ENCODE measurements around the gene MCC. TPM values are rescaled to one million over a fixed set of nuclear protein-coding genes. Genes with fewer than 3 reads are reported as not detected.

MCC gene
- total RNA-seq, 4 donors from 2014 or later = 1.2 to 133 (median 8.5) TPM

DNA sequence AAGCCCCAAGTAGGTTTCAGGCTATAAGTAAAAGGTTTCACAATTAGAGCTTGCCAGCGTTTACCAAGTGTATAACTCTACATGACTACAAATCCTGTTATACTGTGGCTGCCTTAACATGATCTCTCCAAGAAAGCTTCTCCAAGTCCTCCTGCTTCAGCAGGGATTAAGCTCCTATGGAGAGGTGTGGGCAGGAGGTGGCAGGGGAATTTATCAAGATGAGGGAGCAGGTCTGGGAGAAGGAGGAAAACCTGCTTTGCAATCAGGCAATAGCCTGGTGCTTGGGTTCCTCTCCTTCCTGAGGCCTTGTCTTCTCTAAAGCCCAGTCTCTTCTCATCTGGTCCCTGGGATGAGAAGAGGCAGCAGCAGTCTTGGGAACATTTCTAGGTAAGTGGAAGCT lies 188.7 kb downstream of the MCC start:
- Histone ChIP-seq H3K27me3 (no peaks in the 10 kb centered on the region), H3K4me1 (peaks cover 0 to 4% (median 0%) of the 10 kb centered on the region in 4 donors), H3K36me3 (no peaks in the 10 kb centered on the region), H3K4me3 (no peak overlapping the region), H3K27ac (no peak overlapping the region), H3K9me3 (no peaks in the 10 kb centered on the region)
- TF ChIP-seq, protein P1, sequence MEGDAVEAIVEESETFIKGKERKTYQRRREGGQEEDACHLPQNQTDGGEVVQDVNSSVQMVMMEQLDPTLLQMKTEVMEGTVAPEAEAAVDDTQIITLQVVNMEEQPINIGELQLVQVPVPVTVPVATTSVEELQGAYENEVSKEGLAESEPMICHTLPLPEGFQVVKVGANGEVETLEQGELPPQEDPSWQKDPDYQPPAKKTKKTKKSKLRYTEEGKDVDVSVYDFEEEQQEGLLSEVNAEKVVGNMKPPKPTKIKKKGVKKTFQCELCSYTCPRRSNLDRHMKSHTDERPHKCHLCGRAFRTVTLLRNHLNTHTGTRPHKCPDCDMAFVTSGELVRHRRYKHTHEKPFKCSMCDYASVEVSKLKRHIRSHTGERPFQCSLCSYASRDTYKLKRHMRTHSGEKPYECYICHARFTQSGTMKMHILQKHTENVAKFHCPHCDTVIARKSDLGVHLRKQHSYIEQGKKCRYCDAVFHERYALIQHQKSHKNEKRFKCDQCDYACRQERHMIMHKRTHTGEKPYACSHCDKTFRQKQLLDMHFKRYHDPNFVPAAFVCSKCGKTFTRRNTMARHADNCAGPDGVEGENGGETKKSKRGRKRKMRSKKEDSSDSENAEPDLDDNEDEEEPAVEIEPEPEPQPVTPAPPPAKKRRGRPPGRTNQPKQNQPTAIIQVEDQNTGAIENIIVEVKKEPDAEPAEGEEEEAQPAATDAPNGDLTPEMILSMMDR (IDR thresholded peaks at IDR 0.05) = no peak
- no peak for TF ChIP-seq POLR2A (IDR thresholded peaks at IDR 0.05)
- no peak for DNase-seq

DNA sequence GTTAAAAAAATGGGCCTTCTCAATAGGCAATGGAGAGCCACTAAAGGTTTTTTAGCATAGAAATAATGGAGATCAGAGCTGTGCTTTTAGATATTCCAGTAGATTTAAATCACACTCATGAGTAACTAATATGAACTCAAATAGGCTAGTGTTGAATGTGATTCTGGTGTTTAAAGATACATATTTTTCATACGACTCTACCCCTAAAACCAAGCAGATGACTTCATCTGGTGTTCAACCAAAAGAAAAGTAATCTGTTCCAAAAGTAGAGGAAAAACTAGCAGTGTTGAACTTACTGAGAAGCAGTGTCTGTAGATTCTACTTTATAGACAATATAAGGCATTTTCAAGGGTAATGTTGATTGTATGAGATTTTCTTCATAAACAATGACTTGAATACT lies 191.6 kb downstream of the MCC start:
- H3K27me3 ChIP-seq = no peaks in the 10 kb centered on the region
- DNase-seq = no peak
- H3K9me3 ChIP-seq = no peaks in the 10 kb centered on the region
- peaks cover 0 to 4% (median 0%) of the 10 kb centered on the region in 4 donors for H3K4me1 ChIP-seq
- no peak overlapping the region for H3K4me3 ChIP-seq
- TF ChIP-seq, protein P1 (IDR thresholded peaks at IDR 0.05) = no peak
- no peak for TF ChIP-seq POLR2A (IDR thresholded peaks at IDR 0.05)
- H3K27ac ChIP-seq = no peak overlapping the region
- no peaks in the 10 kb centered on the region for H3K36me3 ChIP-seq

DNA sequence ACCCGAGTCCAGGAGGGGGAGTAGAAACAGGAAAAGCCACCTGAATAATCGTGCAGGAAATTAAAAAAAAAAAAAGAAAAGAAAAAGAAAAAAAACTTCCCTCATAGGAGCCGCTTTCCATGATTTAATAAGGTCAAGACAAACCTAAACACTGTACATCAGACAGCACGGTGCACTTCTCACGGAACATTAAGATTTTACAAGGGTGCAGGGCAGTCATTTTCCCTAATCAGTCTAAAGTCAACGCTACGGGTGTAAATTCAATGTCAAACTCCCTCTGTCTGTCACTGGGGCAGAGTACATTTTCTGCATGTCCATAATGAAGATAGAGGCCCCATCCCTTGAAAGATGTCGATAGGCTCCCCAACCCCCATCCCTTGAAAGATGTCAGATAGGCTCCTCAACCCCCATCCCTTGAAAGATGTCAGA lies 193.1 kb downstream of the MCC start:
- TF ChIP-seq, protein P1 (IDR thresholded peaks at IDR 0.05) = no peak
- TF ChIP-seq POLR2A (IDR thresholded peaks at IDR 0.05) = no peak
- H3K4me3 ChIP-seq = peak overlapping the region; percentile 57 to 83 (median 71)
- peaks cover 0 to 4% (median 0%) of the 10 kb centered on the region in 4 donors for H3K4me1 ChIP-seq
- H3K36me3 ChIP-seq = no peaks in the 10 kb centered on the region
- peak overlapping the region in 2 of 4 donors; percentile 74 to 89 for H3K27ac ChIP-seq
- no peaks in the 10 kb centered on the region for H3K9me3 ChIP-seq
- no peak for DNase-seq
- no peaks in the 10 kb centered on the region for H3K27me3 ChIP-seq

DNA sequence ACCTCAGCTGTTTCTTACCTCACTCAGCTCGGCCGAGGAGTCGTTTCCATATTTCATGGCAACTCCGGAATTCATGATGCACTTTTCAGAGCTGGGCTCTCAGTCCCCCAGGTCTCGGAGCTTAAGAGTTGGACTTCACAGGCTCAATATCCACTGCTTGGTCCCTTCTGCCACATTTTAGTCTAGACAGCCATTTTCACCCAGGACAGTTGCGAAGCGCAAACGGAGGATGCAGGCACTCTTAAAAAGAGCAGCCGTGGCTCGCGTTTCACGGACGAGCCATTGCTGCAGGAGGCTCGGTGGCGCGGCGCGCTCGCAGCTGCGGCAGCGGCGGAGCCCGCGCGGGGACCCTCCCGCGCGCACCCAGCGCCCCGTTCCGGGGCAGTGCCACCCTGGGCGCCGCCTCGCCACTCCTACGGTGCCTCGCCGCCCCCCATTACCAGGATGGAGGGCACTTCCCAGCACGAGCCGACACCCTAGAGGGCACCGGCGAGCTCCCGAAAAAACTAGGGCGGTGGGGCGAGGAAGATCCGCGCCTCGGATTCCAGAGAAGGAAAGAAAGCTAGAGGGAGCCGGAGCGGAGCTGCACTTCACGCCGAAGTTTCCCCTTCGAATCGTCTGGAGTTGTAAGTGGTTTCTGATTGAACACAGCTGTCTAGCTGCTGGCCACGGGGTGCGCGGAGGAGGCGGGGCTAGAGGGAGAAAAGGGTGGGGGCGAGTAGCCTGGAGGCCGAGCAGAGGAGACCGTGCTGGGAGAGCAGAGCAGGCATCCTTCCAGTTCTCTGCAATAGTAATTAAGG lies 193.7 kb downstream of the MCC start:
- TF ChIP-seq, protein P1 (IDR thresholded peaks at IDR 0.05) = no peak
- peak; percentile 33 to 54 for TF ChIP-seq POLR2A (IDR thresholded peaks at IDR 0.05)
- DNase-seq = peak; percentile 70 to 91 (median 77)
- H3K4me3 ChIP-seq = peak overlapping the region; percentile 57 to 83 (median 71)
- H3K36me3 ChIP-seq = no peaks in the 10 kb centered on the region
- no peaks in the 10 kb centered on the region for H3K27me3 ChIP-seq
- peak overlapping the region; percentile 58 to 89 (median 76) for H3K27ac ChIP-seq
- H3K4me1 ChIP-seq = peaks cover 0 to 4% (median 0%) of the 10 kb centered on the region in 4 donors
- no peaks in the 10 kb centered on the region for H3K9me3 ChIP-seq

DNA sequence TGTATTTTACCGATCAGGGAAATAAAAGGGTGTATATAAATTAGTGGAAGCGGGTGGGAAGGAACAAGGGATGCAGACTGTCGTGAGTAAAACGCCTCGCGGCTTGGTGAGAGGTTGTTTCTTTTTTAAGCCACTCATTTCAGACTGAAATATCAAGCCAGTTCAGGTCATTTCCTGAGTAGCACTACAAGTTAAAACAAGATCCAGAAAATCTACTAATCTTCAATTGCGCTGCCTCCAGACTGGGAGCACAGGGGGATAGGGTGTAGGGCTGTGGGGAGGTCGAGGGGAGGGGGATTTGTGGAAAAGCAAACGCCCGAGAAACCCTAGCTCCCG lies 194.3 kb downstream of the MCC start:
- TF ChIP-seq POLR2A (IDR thresholded peaks at IDR 0.05) = no peak
- TF ChIP-seq, protein P1 (IDR thresholded peaks at IDR 0.05) = no peak
- no peak for DNase-seq
- Histone ChIP-seq H3K36me3 (no peaks in the 10 kb centered on the region), H3K4me3 (peak overlapping the region; percentile 57 to 83 (median 71)), H3K27ac (peak overlapping the region; percentile 58 to 89 (median 76)), H3K4me1 (peaks cover 0 to 4% (median 0%) of the 10 kb centered on the region in 4 donors), H3K27me3 (no peaks in the 10 kb centered on the region), H3K9me3 (no peaks in the 10 kb centered on the region)
